HCT116 (cell line): Measurements from ENCODE around the gene DYDC2.

ENCODE experiments used
- CBX3 ChIP-seq: IDR thresholded peaks from 2 replicates; pipeline ENCODE4 v1.6.1; 2012; ENCODE audit warnings: low read depth
- CTCF ChIP-seq, 3 experiments: fragments of 200-600 bp in 1 of 3; sonication (generic) in 1 of 3; IDR thresholded peaks in 2 of 3; conservative IDR thresholded peaks in 1 of 3; 2 replicates each; pipeline ENCODE4 v1.5.1; 2012 to 2017; ENCODE audit warnings: low read depth in 2 of 3, low read length in 2 of 3, antibody characterized with exemption in 1 of 3, borderline replicate concordance in 1 of 3, control low read depth in 1 of 3, mild to moderate bottlenecking in 1 of 3, mixed read lengths in 1 of 3, mixed run types in 1 of 3, moderate library complexity in 1 of 3; ENCODE audit not compliant: insufficient read depth in 1 of 3
- ELF1 ChIP-seq: IDR thresholded peaks from 2 replicates; pipeline ENCODE4 v1.6.1; 2012; ENCODE audit warnings: low read depth, borderline replicate concordance
- EZH2 ChIP-seq: fragments of 200-600 bp; sonication (generic); IDR thresholded peaks from 2 replicates; pipeline ENCODE4 v1.6.1; 2017; ENCODE audit warnings: antibody characterized with exemption, mixed run types
- EZH2phosphoT487 ChIP-seq: fragments of 200-600 bp; IDR thresholded peaks from 2 replicates; pipeline ENCODE4 v1.6.1; 2018; ENCODE audit warnings: antibody characterized with exemption, borderline replicate concordance
- POLR2A ChIP-seq: IDR thresholded peaks from 2 replicates; pipeline ENCODE4 v1.7.0; 2011; ENCODE audit warnings: borderline replicate concordance; ENCODE audit not compliant: insufficient read depth, insufficient read length; ENCODE audit errors: extremely low read depth
- POLR2AphosphoS5 ChIP-seq: IDR thresholded peaks from 2 replicates; pipeline ENCODE4 v1.6.1; 2011; ENCODE audit warnings: mild to moderate bottlenecking, low read depth, low read length, moderate library complexity
- SRF ChIP-seq: IDR thresholded peaks from 2 replicates; pipeline ENCODE4 v1.6.1; 2012; ENCODE audit warnings: low read depth
- TCF7L2 ChIP-seq: IDR thresholded peaks from 2 replicates; pipeline ENCODE4 v1.7.0; 2011; ENCODE audit warnings: borderline replicate concordance, inconsistent platforms; ENCODE audit not compliant: insufficient read depth, insufficient read length; ENCODE audit errors: extremely low read depth
- YY1 ChIP-seq: IDR thresholded peaks from 2 replicates; pipeline ENCODE4 v1.6.1; 2011; ENCODE audit warnings: low read length, low read depth, moderate library complexity, mild to moderate bottlenecking; ENCODE audit not compliant: insufficient replicate concordance; ENCODE audit errors: extremely low read depth
- TF ChIP-seq, protein P1 (sequence below): IDR thresholded peaks from 2 replicates; pipeline ENCODE4 v1.6.1; 2012
- TF ChIP-seq, protein P2 (sequence below): IDR thresholded peaks from 2 replicates; pipeline ENCODE4 v1.6.1; 2011; ENCODE audit warnings: mild to moderate bottlenecking, low read length, moderate library complexity; ENCODE audit not compliant: insufficient replicate concordance; ENCODE audit errors: extremely low read depth

GRCh38 chr10:80344276-80344675 is 12.3 kb upstream of the DYDC2 start:
- TF ChIP-seq CTCF (IDR thresholded peaks at IDR 0.05 in 2 of 3, conservative IDR thresholded peaks at IDR 0.05 in 1 of 3; ENCODE audit: borderline replicate concordance in 1 of 3, insufficient read depth in 1 of 3, low read depth in 2 of 3, low read length in 2 of 3) (no peak), ELF1 (no peak), YY1 (no peak), EZH2 (no peak), POLR2A (no peak), SRF (no peak), EZH2phosphoT487 (no peak), TCF7L2 (no peak), CBX3 (no peak), POLR2AphosphoS5 (no peak)
- TF ChIP-seq, protein P1, sequence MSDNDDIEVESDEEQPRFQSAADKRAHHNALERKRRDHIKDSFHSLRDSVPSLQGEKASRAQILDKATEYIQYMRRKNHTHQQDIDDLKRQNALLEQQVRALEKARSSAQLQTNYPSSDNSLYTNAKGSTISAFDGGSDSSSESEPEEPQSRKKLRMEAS: no peak
- TF ChIP-seq, protein P2, sequence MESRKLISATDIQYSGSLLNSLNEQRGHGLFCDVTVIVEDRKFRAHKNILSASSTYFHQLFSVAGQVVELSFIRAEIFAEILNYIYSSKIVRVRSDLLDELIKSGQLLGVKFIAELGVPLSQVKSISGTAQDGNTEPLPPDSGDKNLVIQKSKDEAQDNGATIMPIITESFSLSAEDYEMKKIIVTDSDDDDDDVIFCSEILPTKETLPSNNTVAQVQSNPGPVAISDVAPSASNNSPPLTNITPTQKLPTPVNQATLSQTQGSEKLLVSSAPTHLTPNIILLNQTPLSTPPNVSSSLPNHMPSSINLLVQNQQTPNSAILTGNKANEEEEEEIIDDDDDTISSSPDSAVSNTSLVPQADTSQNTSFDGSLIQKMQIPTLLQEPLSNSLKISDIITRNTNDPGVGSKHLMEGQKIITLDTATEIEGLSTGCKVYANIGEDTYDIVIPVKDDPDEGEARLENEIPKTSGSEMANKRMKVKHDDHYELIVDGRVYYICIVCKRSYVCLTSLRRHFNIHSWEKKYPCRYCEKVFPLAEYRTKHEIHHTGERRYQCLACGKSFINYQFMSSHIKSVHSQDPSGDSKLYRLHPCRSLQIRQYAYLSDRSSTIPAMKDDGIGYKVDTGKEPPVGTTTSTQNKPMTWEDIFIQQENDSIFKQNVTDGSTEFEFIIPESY: no peak
